Testis (tissue), 2 donors: ENCODE results near the gene EFCAB10.

ENCODE experiments used
- POLR2A ChIP-seq: fragments of 450-650 bp; IDR thresholded peaks from one replicate; pipeline ENCODE4 v1.6.1; 2017; ENCODE audit warnings: antibody characterized with exemption, mild to moderate bottlenecking, moderate library complexity
- TF ChIP-seq, protein P1 (sequence below), 3 experiments: fragments of 450-650 bp in 2 of 3; fragments of 200-600 bp in 1 of 3; sonication (generic) in 1 of 3; IDR thresholded peaks; one replicate each; pipeline ENCODE4 v1.5.1; 2016 to 2019; ENCODE audit warnings: antibody characterized with exemption in 3 of 3, mild to moderate bottlenecking in 2 of 3, moderate library complexity in 1 of 3

DNA sequence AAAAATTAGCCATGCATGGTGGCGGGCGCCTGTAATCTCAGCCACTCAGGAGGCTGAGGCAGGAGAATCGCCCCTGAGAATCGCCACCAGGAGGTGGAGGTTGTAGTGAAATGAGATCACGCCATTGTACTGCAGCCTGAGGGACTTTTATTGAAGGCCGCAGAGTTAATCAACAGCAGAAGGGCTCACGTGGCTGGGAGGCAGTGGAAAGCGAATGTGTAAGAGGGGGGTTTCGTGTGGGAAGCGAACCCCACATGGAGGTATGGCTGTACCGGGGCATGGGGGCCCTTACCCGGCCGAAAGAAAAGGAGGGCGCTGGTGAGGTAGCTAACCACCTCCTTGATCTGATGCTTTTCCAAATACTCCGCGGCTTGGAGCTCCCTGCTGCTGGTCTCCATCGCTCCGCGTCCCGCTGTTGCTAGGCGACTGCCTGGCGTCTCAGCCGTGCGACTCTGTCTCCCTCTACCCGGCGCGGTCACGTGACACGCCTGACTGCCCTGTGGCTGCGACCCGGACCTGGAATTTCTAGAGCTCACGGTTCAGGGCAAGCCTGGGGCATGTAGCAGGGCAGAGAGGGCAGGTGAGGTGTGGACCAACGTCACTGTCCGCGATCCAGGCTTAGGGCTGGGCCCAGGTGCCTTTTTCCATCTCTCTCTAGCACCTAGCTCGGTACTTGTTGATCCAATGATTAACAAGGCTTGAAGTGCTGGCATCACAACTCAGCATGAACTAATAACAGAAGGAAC is at the start of gene EFCAB10:
- TF ChIP-seq, protein P1, sequence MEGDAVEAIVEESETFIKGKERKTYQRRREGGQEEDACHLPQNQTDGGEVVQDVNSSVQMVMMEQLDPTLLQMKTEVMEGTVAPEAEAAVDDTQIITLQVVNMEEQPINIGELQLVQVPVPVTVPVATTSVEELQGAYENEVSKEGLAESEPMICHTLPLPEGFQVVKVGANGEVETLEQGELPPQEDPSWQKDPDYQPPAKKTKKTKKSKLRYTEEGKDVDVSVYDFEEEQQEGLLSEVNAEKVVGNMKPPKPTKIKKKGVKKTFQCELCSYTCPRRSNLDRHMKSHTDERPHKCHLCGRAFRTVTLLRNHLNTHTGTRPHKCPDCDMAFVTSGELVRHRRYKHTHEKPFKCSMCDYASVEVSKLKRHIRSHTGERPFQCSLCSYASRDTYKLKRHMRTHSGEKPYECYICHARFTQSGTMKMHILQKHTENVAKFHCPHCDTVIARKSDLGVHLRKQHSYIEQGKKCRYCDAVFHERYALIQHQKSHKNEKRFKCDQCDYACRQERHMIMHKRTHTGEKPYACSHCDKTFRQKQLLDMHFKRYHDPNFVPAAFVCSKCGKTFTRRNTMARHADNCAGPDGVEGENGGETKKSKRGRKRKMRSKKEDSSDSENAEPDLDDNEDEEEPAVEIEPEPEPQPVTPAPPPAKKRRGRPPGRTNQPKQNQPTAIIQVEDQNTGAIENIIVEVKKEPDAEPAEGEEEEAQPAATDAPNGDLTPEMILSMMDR (IDR thresholded peaks at IDR 0.05): no peak
- no peak for TF ChIP-seq POLR2A
